Loucy (cell line): ENCODE data around the gene TSHZ2.
"Not testable (repeated sequence)": the region's sequence is repeated elsewhere in the genome, so short reads cannot be mapped to it uniquely, and the experiment has no call there.

ENCODE experiments used
- H2AFZ ChIP-seq: fragments of 200-600 bp; sonication (generic); 2 replicates; pipeline ENCODE4 v1.6.0; 2016; ENCODE audit warnings: antibody characterized with exemption, mild to moderate bottlenecking, low read length, moderate library complexity
- H3F3A ChIP-seq: fragments of 200-600 bp; 2 replicates; pipeline ENCODE4 v1.6.0; 2016; ENCODE audit warnings: antibody characterized with exemption, low read depth, mild to moderate bottlenecking
- H3K27me3 ChIP-seq: fragments of 200-600 bp; sonication (generic); 2 replicates; pipeline ENCODE4 v1.6.1; 2014; ENCODE audit warnings: low read length, mild to moderate bottlenecking; ENCODE audit not compliant: insufficient read depth, poor library complexity, severe bottlenecking
- H3K36me3 ChIP-seq: fragments of 200-600 bp; sonication (generic); 2 replicates; pipeline ENCODE4 v1.6.1; 2016; ENCODE audit warnings: low read length; ENCODE audit not compliant: insufficient read depth
- H3K4me1 ChIP-seq: fragments of 200-600 bp; sonication (generic); 2 replicates; pipeline ENCODE4 v1.5.1; 2014; ENCODE audit warnings: low read length, mild to moderate bottlenecking; ENCODE audit not compliant: insufficient read depth, poor library complexity, severe bottlenecking
- H3K4me2 ChIP-seq: fragments of 200-600 bp; sonication (generic); 2 replicates; pipeline ENCODE4 v1.6.0; 2014; ENCODE audit warnings: antibody characterized with exemption, low read length, low read depth, mild to moderate bottlenecking; ENCODE audit not compliant: poor library complexity, severe bottlenecking
- H3K4me3 ChIP-seq: fragments of 200-600 bp; sonication (generic); 2 replicates; pipeline ENCODE4 v1.5.1; 2014; ENCODE audit warnings: low read length, mild to moderate bottlenecking, mixed read lengths; ENCODE audit not compliant: poor library complexity, severe bottlenecking
- H3K79me2 ChIP-seq: fragments of 200-600 bp; sonication (generic); 2 replicates; pipeline ENCODE4 v1.6.1; 2014; ENCODE audit warnings: low read length; ENCODE audit not compliant: insufficient read depth
- H3K9ac ChIP-seq: fragments of 200-600 bp; sonication (generic); 2 replicates; pipeline ENCODE4 v1.6.0; 2014; ENCODE audit warnings: mild to moderate bottlenecking, low read depth, low read length, moderate library complexity; ENCODE audit not compliant: poor library complexity, severe bottlenecking
- H3K9me2 ChIP-seq: fragments of 200-600 bp; sonication (generic); replicated peaks from 2 replicates; pipeline ENCODE4 v1.6.1; 2016; ENCODE audit warnings: low read depth, low read length, mixed read lengths
- H3K9me3 ChIP-seq: fragments of 200-600 bp; sonication (generic); 2 replicates; pipeline ENCODE4 v1.6.1; 2014; ENCODE audit warnings: mild to moderate bottlenecking, antibody characterized with exemption, low read length, low read depth; ENCODE audit not compliant: insufficient read depth
- H4K20me1 ChIP-seq: fragments of 200-600 bp; sonication (generic); 2 replicates; pipeline ENCODE4 v1.6.0; 2014; ENCODE audit warnings: antibody characterized with exemption, low read length, mild to moderate bottlenecking; ENCODE audit not compliant: insufficient read depth, poor library complexity, severe bottlenecking
- CTCF ChIP-seq: fragments of 200-600 bp; sonication (generic); conservative IDR thresholded peaks from 2 replicates; pipeline ENCODE4 v1.5.1; 2014; ENCODE audit warnings: mild to moderate bottlenecking, antibody characterized with exemption, low read length
- EZH2phosphoT487 ChIP-seq: fragments of 200-600 bp; IDR thresholded peaks from 2 replicates; pipeline ENCODE4 v1.6.1; 2018; ENCODE audit warnings: antibody characterized with exemption, mild to moderate bottlenecking, moderate library complexity, borderline replicate concordance

The TSHZ2 gene

GRCh38 chr20:53529658-53530057 lies 557.5 kb downstream of the TSHZ2 start:
- Histone ChIP-seq H3K27me3 (no peaks in the 10 kb centered on the region), H3K79me2 (no peaks in the 10 kb centered on the region), H3K9me3 (no peaks in the 10 kb centered on the region), H3K4me1 (no peaks in the 10 kb centered on the region), H2AFZ (no peak overlapping the region), H3F3A (no peaks in the 10 kb centered on the region), H3K4me2 (no peak overlapping the region), H3K36me3 (no peaks in the 10 kb centered on the region), H4K20me1 (no peaks in the 10 kb centered on the region), H3K4me3 (no peak overlapping the region), H3K9me2 (no peaks in the 10 kb centered on the region), H3K9ac (no peak overlapping the region)
- TF ChIP-seq EZH2phosphoT487 (no peak), CTCF (no peak)

- Histone ChIP-seq H3K4me3 (no peak overlapping the region), H3K4me2 (no peak overlapping the region), H3K79me2 (no peaks in the 10 kb centered on the region), H3K36me3 (no peaks in the 10 kb centered on the region), H2AFZ (no peak overlapping the region), H3K9me2 (no peaks in the 10 kb centered on the region), H3K27me3 (no peaks in the 10 kb centered on the region), H3K9me3 (no peaks in the 10 kb centered on the region), H4K20me1 (no peaks in the 10 kb centered on the region), H3K9ac (no peak overlapping the region), H3F3A (no peaks in the 10 kb centered on the region), H3K4me1 (no peaks in the 10 kb centered on the region)
- TF ChIP-seq EZH2phosphoT487 = no peak
- TF ChIP-seq CTCF = no peak
These were observed 558.3 kb downstream of the TSHZ2 start for GRCh38 chr20:53530440-53530839.

GRCh38 chr20:53532654-53533312 lies 560.6 kb downstream of the TSHZ2 start:
- not testable (repeated sequence) for H4K20me1 ChIP-seq, H3K36me3 ChIP-seq, H3K4me3 ChIP-seq, H3K27me3 ChIP-seq, H3K4me1 ChIP-seq, H3K9me2 ChIP-seq, H3K79me2 ChIP-seq, H3K9me3 ChIP-seq, H2AFZ ChIP-seq, H3K4me2 ChIP-seq, H3F3A ChIP-seq, H3K9ac ChIP-seq

- Histone ChIP-seq H4K20me1 (no peaks in the 10 kb centered on the region), H3K79me2 (no peaks in the 10 kb centered on the region), H3K36me3 (no peaks in the 10 kb centered on the region), H3K4me1 (no peaks in the 10 kb centered on the region), H3K4me3 (no peak overlapping the region), H3F3A (no peaks in the 10 kb centered on the region), H3K9me2 (no peaks in the 10 kb centered on the region), H3K9ac (no peak overlapping the region), H3K4me2 (no peak overlapping the region), H2AFZ (no peak overlapping the region), H3K9me3 (no peaks in the 10 kb centered on the region), H3K27me3 (no peaks in the 10 kb centered on the region)
- TF ChIP-seq EZH2phosphoT487 (no peak), CTCF (no peak)
These were observed 561.3 kb downstream of the TSHZ2 start for GRCh38 chr20:53533500-53533899.
